NCI-H345 treated with DMSO at 0.1 percent for 48 hours (cell line): ENCODE results near the gene PRSS8.
"Not testable (repeated sequence)": the region's sequence is repeated elsewhere in the genome, so short reads cannot be mapped to it uniquely, and the experiment has no call there.

ENCODE experiments used
- DNase-seq: peaks from one replicate; lab custom pipeline; 2025; ENCODE audit not compliant: unreplicated experiment; lab: John Stamatoyannopoulos, UW

PRSS8 gene

DNA sequence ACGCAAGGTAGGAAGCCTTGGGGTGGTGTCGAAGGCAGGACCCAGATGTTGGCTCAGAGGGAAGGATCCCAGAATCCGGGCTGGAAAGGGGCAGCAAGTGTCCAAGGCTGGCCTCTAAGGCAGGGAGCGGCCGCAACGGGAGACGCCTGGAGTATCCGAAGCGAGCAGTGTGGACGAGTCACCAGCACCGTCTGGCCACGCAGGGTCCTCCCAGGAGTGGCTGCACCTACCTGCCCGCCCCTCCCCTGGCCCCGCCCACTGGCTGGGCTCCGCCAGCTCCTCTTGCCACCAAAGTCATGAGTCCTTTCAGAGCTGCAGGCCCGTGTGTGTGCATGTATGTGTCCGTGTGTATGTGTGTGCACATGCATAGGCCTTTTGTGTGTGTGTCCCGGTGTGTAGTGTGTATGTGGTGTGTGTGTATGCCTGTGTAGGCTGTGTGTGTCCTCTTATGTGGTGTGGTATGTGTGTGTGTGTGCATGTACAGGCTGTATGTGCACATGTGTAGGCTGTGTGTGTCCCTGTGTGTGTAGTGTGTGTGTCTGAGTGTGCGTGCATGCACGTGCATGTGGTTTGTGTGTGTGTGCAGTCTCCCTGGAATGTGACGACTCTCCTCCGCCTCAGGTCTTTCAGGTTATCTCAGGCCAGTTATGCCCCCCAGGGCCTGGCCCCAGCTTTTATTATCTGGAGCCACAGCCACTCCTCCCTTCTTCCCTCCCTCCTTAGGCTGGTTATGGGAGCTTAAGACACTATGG lies at the start of gene PRSS8:
PRSS8 (minus strand) TSS at position 193 of the 752 bp plus-strand sequence. CDS start 229 bp downstream, outside the sequence.
- no peak for DNase-seq

GRCh38 chr16:31184888-31185287 lies 49.4 kb upstream of the PRSS8 start:
- DNase-seq, result no peak

- DNase-seq, result no peak
Observed at GRCh38 chr16:31183432-31184428, 48.2 kb upstream of the PRSS8 start.

DNA sequence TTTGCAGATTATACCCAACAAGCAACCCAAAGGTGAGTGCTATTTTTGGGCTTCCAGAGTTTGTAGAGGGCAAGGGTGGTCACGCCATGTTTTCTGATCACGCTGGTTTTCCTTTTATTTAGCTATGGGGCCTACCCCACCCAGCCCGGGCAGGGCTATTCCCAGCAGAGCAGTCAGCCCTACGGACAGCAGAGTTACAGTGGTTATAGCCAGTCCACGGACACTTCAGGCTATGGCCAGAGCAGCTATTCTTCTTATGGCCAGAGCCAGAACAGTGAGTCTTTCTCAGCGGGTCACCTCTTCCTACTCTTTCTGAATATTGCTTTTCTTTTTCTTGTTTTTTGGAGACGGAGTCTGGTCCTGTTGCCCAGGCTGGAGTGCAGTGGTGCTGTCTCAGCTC lies 46.9 kb upstream of the PRSS8 start:
- DNase-seq, result no peak

DNA sequence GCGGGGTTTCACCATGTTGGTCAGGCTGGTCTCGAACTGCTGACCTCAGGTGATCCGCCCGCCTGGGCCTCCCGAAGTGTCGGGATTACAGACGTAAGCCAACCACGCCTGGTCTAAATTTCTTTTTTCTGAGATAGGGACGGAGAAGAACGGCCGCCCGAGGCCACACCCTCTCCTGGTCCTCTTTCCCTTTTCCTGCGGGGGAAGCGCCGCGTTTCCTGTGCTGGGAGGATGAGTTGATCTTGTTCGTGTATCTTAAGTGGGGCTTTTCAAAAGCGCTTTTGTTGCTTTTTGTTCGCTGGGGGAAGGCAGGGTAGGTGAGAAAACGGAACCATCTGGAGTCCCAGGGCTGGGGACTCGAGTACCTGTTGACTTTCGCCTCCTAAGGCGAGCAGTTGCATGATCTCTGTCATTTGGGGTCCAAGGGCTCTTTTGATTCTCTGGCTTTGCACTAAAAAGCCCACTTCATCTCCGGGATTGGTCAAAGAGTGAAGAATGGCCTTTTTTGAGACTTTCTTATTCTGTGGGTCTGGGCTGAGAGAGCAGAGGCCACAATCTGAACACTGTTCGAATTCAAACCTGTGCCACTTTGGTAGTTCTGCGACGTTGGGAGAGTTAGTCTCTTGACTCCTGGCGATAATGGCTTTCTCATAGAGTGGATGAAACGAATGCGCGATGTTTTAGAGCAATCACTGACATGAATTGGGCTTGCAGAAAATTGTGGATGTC lies 45.7 kb upstream of the PRSS8 start:
- DNase-seq, result no peak

DNA sequence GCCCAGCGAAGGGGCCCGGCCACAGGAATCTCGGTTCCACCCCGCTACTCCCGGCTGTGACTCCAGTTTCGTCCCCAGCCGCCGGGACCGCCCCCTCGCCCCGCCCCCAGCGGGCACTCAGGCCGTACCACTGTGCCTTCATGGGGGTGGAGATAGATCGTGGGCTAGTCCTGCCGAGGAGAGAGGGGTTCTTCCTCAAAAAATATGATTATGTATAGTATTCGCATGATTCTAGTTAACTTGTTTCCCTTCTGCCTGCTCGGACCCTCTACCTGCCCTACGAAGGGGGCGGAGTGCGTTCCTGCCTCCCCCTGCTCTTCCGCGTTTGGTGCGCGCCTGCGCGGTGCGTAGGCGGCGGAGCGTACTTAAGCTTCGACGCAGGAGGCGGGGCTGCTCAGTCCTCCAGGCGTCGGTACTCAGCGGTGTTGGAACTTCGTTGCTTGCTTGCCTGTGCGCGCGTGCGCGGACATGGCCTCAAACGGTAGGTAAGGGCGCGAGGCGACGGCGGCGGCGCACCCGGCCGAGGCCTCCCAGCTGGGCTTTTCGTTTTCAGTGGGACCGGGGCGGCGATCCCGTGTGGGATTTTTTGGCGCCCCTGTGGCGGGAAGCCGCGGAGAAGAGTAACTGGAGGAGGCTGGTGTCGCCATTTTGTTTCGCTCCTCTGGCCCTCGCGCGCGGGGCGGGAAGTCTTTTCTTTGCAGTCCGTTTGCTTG lies 44.4 kb upstream of the PRSS8 start, which contains the start of gene FUS:
FUS (plus strand) TSS at position 393 of the 713 bp plus-strand sequence; CDS start at position 469, 76 bp downstream.
- peak; percentile 94 for DNase-seq

GRCh38 chr16:31179219-31179746 lies 43.8 kb upstream of the PRSS8 start:
- DNase-seq, result no peak

DNA sequence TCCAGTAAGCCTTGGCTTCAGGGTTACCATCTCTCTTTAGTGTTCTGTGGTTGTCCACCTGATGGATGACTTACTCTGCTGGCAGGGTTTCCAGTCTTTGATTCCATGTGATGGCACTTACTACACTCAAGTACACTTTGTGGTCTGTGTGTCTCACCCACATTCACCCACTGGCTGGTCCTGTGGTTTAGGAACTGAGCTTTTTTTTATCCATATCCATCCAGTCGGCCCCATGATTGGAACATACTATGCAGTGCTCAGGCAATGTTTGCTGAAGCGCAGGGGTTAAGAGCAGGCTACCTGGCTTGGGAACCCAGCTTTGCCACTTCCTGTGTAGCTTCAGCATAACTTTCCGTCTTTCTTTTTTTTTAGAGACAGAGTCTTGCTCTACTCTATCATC lies 41.6 kb upstream of the PRSS8 start:
- no peak for DNase-seq

GRCh38 chr16:31170048-31170447 lies 34.5 kb upstream of the PRSS8 start:
- not testable (repeated sequence) for DNase-seq

- no peak for DNase-seq
Observed at GRCh38 chr16:31168848-31169247, 33.3 kb upstream of the PRSS8 start.

GRCh38 chr16:31167315-31167714 lies 31.8 kb upstream of the PRSS8 start:
- no peak for DNase-seq

- DNase-seq, result no peak
Observed at GRCh38 chr16:31157136-31157535, 21.6 kb upstream of the PRSS8 start.

- not testable (repeated sequence) for DNase-seq
Observed at GRCh38 chr16:31150976-31151375, 15.4 kb upstream of the PRSS8 start.

DNA sequence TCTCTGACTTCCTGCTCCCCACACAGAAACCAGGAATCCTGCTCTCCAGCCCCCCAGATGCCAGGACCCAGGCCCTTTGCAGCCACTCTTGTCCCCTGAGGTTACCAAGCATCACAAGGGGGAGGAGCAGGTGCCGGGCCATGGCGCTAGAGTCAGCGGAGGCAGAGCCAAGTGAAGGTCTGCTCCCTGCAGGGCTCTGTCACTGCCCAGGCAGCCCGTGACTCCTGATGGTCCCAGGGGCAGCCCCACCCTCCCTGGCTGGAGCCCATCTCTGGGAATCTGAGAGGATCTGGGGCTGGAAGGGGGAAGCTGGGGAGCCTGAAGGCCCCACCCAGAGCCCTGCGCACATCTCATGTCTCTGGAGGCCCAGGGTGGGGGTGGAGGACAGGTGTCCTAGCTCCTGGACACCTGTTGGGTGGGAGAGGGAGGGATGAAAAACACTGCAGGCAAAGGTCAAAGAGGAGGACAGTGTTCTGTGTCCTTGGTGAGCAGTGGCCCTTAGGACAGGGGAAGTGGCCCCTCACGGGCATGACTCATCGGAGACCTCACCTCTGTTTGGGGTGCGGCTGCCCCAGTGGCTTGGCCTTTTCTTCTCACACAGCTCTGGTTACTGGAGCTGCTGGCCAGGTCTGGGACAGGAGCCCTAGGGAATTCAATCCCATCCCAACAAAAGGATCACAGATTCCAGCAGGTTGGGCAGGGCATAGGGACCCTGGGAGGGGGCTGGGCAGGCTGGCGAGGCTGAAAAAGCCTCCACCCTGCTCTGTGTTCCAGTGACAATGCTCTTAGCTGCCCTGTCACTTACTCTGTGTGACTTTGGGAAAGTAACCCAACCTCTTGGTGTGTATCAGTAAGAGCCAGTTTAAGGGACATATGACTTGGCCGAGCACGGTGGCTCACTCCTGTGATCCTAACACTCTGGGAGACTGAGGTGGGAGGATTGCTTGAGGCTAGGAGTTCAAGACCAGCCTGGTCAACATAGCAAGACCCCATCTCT lies 14.7 kb upstream of the PRSS8 start, which contains the start of gene PRSS36:
PRSS36 (minus strand) TSS at position 173 of the 997 bp plus-strand sequence; CDS start at position 142, 31 bp downstream.
- no peak for DNase-seq

GRCh38 chr16:31149332-31149731 lies 13.8 kb upstream of the PRSS8 start:
- no peak for DNase-seq

GRCh38 chr16:31148896-31149295 lies 13.4 kb upstream of the PRSS8 start:
- DNase-seq, result no peak

GRCh38 chr16:31148281-31148728 lies 12.8 kb upstream of the PRSS8 start:
- DNase-seq, result no peak

GRCh38 chr16:31147574-31147973 lies 12.0 kb upstream of the PRSS8 start:
- no peak for DNase-seq
